ENCODE measurements around the gene HIGD1C.

The HIGD1C gene

DNA sequence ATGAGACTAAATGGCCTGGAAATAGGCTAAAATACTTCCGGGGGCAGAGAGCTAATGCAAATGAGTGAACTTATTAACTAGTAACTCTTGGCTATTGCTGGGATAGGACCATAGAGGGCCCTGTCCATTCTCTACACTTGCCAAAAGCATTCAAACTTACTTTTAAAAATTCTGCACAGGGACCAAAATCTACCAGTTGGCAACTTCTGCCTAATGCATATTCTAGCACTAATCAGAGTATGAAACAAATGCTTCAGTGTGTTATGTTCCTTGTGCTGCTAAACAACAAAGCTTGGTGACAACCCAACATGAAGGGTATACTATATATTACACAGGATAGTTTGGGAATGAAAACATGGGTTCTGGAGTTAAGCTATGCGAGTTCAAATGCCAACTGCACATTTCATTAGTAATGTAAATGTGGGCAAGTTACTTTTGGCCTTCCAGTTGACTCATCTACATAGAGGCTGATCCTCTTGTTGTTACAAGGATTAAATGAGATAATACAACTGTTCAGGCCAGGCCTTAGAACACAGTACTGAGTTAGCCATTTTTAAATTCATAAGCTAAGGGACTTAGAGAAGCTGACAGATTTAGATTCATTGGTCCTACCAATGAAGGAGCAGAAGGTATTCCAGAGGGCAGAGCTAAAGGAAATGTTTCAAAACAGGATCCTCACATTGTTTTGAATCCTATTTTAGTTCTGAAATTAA lies 32.4 kb downstream of the HIGD1C start:
- Mint-ChIP-seq H3K27ac (peak overlapping the region; percentile 15), H3K4me3 (no peak overlapping the region), H3K27me3 (ENCODE audit: low read depth) (no peaks in the 10 kb centered on the region), H3K36me3 (ENCODE audit: low read depth) (peaks cover 21% of the 10 kb centered on the region), H3K4me1 (ENCODE audit: low read depth) (peaks cover 5% of the 10 kb centered on the region), H3K9me3 (no peaks in the 10 kb centered on the region)
- DNase-seq (ENCODE audit: low spot score): no peak

DNA sequence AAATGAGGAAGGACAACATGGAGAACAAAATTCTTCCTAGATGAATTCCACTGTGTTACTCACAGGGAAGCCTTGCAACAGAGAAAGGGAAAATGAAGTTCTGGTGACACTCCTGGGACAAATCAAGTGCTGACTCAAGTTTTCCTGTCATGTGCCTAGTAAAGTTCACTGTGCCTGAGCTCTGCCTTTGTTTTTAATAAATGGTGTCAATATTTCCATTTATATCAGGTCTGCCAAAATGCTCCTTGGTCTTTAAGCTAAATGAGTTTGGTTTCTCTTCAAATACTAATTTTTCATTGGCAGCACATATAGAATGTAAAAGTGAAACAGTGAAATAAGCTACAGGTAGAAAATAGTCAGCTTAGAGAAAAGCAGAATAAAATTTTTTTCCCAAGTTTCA lies 33.0 kb downstream of the HIGD1C start:
- H3K4me1 Mint-ChIP-seq (ENCODE audit: low read depth): peaks cover 2% of the 10 kb centered on the region
- DNase-seq (ENCODE audit: low spot score): no peak
- no peak overlapping the region for H3K27ac Mint-ChIP-seq
- no peaks in the 10 kb centered on the region for H3K9me3 Mint-ChIP-seq
- peaks cover 23% of the 10 kb centered on the region for H3K36me3 Mint-ChIP-seq (ENCODE audit: low read depth)
- H3K27me3 Mint-ChIP-seq (ENCODE audit: low read depth): no peaks in the 10 kb centered on the region
- H3K4me3 Mint-ChIP-seq: no peak overlapping the region

DNA sequence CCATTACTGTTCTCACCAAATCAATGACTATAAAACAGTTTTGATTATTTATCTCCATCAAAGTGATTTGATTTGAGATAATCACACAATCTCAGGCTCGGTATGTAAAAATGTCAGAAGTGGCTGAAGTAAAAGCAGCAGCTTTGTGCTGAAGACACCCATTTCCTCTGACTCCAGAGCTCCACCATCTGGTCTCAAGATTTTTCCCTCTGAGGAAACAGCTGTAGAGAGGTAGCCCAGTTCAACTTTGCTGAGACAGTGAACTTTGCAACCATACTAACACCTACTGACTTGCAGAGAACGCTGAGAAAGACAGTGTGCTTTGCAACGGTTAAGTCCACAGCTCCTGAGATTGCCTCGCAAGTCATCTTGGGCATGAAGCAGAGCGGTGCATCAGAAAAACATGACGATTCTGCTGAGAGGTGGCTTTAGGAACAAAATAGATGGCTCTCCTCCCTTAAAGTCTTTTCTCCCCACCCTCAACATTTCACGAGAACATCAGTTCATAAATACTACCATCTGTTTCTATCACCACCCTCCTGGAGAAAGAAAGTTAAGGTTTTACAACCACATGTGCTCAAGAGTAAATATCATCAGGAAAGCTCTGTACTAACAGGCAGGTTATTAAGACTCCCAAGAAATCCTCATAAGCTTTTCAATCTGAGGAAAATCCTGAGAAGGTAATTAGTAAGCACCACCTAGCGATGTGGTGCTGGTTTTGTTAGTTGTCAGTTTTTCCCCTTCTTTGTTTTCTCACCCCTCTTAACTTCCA lies 34.8 kb downstream of the HIGD1C start:
- no peak overlapping the region for H3K27ac Mint-ChIP-seq
- peak; percentile 16 for DNase-seq (ENCODE audit: low spot score)
- peaks cover 34% of the 10 kb centered on the region for H3K36me3 Mint-ChIP-seq (ENCODE audit: low read depth)
- no peaks in the 10 kb centered on the region for H3K9me3 Mint-ChIP-seq
- peaks cover 6% of the 10 kb centered on the region for H3K4me1 Mint-ChIP-seq (ENCODE audit: low read depth)
- no peak overlapping the region for H3K4me3 Mint-ChIP-seq
- no peaks in the 10 kb centered on the region for H3K27me3 Mint-ChIP-seq (ENCODE audit: low read depth)

DNA sequence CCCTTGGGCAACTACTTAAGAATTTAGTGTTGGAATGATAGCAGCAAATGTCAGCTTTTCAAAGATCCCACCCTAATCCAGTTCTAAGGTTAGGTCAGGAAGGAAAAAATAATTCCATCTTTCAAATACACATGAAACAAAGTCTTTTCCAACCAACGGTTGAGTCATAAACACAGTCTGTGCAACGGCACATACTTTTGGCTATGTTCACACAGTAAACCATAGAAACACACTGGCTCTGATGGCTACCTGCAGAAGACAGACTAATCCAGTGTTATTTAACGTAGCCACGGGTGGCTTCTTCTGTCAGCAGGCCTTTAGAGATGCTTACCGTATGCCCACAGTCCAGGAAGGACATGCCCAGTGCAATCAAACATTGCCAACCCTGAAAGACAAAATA lies 35.7 kb downstream of the HIGD1C start:
- H3K27ac Mint-ChIP-seq: no peak overlapping the region
- no peak overlapping the region for H3K4me3 Mint-ChIP-seq
- H3K36me3 Mint-ChIP-seq (ENCODE audit: low read depth): peaks cover 39% of the 10 kb centered on the region
- no peaks in the 10 kb centered on the region for H3K27me3 Mint-ChIP-seq (ENCODE audit: low read depth)
- peaks cover 6% of the 10 kb centered on the region for H3K4me1 Mint-ChIP-seq (ENCODE audit: low read depth)
- no peak for DNase-seq (ENCODE audit: low spot score)
- no peaks in the 10 kb centered on the region for H3K9me3 Mint-ChIP-seq

DNA sequence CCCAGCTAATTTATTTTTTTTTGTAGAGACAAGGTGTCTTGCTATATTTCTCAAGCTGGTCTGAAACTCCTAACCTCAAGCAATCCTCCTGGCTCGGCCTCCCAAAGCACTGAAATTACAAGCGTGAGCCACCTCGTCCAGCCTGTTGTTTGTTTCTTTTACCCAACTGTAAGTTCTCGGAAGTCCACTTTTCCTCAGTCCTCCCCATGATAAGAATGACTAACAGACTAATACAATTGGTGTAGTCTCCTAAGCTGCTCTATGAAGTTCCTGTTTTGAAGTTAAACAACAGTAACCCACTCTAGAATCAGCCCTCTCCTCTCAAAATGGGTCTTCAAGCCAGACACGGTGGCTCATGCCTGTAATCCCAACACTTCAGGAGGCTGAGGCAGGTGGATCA lies 36.5 kb downstream of the HIGD1C start:
- no peak overlapping the region for H3K4me3 Mint-ChIP-seq
- H3K27ac Mint-ChIP-seq: no peak overlapping the region
- H3K4me1 Mint-ChIP-seq (ENCODE audit: low read depth): peaks cover 6% of the 10 kb centered on the region
- DNase-seq (ENCODE audit: low spot score): no peak
- no peaks in the 10 kb centered on the region for H3K9me3 Mint-ChIP-seq
- H3K27me3 Mint-ChIP-seq (ENCODE audit: low read depth): no peaks in the 10 kb centered on the region
- H3K36me3 Mint-ChIP-seq (ENCODE audit: low read depth): peaks cover 39% of the 10 kb centered on the region

DNA sequence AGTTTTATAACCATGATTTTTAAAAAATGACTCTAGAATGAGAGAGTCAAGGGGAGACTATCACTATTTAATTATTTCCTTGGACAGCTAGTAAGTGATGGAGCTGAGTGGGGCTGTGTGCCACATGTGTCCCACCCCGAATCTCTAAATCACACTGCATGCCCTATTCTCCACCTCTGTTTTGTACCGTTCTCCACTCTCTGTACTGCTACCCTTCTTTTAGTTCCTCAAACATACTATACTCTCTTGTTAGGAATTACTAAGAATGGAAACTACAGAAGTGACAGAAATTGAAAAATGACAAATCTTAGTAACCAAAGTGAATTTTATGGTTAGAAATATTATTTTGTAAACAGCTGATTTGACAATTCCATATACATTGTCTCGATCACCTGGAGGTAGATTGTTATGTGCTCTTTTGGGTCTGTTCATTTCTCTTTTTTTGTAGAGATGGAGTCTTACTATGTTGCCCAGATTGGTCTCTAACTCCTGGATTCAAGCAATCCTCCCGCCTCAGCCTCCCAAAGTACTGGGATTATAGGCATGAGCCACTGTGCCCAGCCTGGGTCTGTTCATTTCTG lies 37.9 kb downstream of the HIGD1C start:
- Mint-ChIP-seq H3K36me3 (ENCODE audit: low read depth) (peaks cover 45% of the 10 kb centered on the region), H3K27ac (no peak overlapping the region), H3K27me3 (ENCODE audit: low read depth) (no peaks in the 10 kb centered on the region), H3K4me1 (ENCODE audit: low read depth) (peaks cover 6% of the 10 kb centered on the region), H3K4me3 (no peak overlapping the region), H3K9me3 (no peaks in the 10 kb centered on the region)
- no peak for DNase-seq (ENCODE audit: low spot score)

DNA sequence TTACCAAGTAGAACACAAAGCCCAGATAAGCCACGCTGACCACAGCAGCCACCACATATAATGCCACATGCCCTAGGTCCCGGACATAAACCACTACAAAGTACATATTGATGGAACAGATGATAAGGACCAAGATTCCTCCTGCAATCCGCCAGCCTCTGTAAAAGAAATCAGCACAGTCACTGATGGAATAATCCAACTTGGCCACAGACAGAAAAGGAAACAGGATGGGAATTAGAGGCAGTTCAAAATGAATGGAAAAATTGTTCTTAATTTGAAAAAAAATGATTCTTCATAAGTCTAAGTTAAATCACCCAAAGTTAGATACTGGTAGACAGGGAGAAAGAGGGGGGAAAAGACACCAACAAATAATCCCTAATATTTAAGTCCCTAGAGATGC lies 38.4 kb downstream of the HIGD1C start:
- Mint-ChIP-seq H3K4me3 (no peak overlapping the region), H3K9me3 (no peaks in the 10 kb centered on the region), H3K36me3 (ENCODE audit: low read depth) (peaks cover 50% of the 10 kb centered on the region), H3K27ac (no peak overlapping the region), H3K4me1 (ENCODE audit: low read depth) (peaks cover 6% of the 10 kb centered on the region), H3K27me3 (ENCODE audit: low read depth) (no peaks in the 10 kb centered on the region)
- no peak for DNase-seq (ENCODE audit: low spot score)

DNA sequence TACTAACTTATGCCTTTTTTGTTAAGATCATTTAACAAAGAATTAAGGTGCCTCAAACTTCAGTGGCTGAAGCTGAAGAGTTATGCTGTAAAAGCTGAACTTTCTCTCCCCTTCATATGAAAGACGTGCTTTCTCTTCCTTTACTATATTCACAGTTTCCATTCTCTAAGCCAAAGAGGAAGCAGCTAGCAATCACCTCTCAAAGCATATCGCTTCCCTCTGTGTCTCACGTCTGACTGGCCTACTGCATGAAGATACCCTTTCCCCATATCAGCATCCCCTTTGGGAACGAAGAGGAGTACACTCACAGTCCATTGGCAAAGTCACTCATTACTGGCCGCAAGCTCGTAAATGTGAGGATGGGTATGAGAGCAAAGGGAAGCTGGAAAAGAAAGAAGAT lies 38.9 kb downstream of the HIGD1C start:
- no peaks in the 10 kb centered on the region for H3K9me3 Mint-ChIP-seq
- peak overlapping the region; percentile 27 for H3K27ac Mint-ChIP-seq
- peaks cover 52% of the 10 kb centered on the region for H3K36me3 Mint-ChIP-seq (ENCODE audit: low read depth)
- H3K4me1 Mint-ChIP-seq (ENCODE audit: low read depth): peaks cover 6% of the 10 kb centered on the region
- H3K4me3 Mint-ChIP-seq: no peak overlapping the region
- H3K27me3 Mint-ChIP-seq (ENCODE audit: low read depth): no peaks in the 10 kb centered on the region
- DNase-seq (ENCODE audit: low spot score): no peak

DNA sequence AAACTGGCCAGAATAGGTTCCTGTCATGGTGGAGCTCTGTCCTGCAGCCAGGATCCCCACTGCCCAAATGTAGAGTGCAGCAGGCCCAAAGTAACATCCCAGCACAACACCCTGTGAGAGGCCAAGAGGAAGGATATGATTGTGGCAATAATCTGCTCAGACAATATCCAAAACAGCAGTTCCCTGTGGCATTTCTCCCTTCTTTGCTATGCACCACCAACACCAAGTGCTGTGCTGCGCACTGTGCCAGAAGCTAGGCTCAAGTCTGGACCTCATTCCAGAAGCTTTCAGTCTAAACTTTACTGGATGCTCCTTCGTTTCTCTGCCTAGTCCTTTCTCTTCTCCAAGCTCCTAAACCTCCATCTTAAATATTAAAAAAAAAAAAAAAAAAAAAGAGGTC lies 40.5 kb downstream of the HIGD1C start:
- peaks cover 6% of the 10 kb centered on the region for H3K4me1 Mint-ChIP-seq (ENCODE audit: low read depth)
- DNase-seq (ENCODE audit: low spot score): no peak
- no peak overlapping the region for H3K27ac Mint-ChIP-seq
- H3K27me3 Mint-ChIP-seq (ENCODE audit: low read depth): no peaks in the 10 kb centered on the region
- no peaks in the 10 kb centered on the region for H3K9me3 Mint-ChIP-seq
- H3K4me3 Mint-ChIP-seq: no peak overlapping the region
- H3K36me3 Mint-ChIP-seq (ENCODE audit: low read depth): peaks cover 58% of the 10 kb centered on the region

DNA sequence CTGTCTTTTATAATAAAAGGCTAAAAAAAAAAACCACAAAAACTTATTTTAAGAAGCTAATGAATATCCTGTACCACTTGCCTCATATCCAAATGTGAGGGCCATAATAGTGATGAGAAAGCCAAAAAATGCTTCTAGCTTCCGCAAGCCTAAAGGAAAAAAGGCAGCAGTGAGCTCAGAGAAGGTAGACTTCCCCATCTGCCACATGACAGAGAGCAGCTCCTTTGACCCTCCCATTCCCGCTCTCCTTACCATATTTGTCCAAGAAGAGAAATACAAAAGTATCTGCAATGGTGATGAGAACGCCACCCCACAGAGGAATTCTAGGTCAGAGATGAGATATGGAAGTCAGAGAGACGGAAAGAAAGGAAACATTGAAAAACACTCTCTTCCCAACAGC lies 46.7 kb downstream of the HIGD1C start:
- Mint-ChIP-seq H3K36me3 (ENCODE audit: low read depth) (peaks cover 46% of the 10 kb centered on the region), H3K9me3 (no peaks in the 10 kb centered on the region), H3K27ac (peak overlapping the region; percentile 10), H3K4me1 (ENCODE audit: low read depth) (no peaks in the 10 kb centered on the region), H3K27me3 (ENCODE audit: low read depth) (no peaks in the 10 kb centered on the region), H3K4me3 (no peak overlapping the region)
- DNase-seq (ENCODE audit: low spot score): no peak

DNA sequence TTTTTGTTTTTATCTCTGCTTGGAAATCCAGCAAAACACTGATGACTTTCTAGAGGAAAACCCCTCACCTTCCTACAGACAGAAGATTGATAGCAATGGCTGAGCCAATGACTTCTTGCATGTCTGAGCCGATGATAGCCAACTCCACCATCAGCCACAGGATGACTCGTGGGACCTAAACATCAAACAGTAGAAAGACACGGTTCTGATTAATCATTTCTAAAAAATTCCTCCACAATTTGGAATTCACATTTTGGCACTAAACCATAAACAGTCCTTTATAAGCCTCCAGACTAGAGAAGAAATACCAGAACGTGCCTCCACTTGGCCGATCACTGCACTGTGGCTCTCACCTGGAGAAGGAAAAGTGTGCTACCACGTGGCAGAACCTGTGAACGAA lies 47.9 kb downstream of the HIGD1C start:
- Mint-ChIP-seq H3K27me3 (ENCODE audit: low read depth) (no peaks in the 10 kb centered on the region), H3K4me1 (ENCODE audit: low read depth) (no peaks in the 10 kb centered on the region), H3K4me3 (no peak overlapping the region), H3K27ac (no peak overlapping the region), H3K36me3 (ENCODE audit: low read depth) (peaks cover 45% of the 10 kb centered on the region), H3K9me3 (no peaks in the 10 kb centered on the region)
- no peak for DNase-seq (ENCODE audit: low spot score)

DNA sequence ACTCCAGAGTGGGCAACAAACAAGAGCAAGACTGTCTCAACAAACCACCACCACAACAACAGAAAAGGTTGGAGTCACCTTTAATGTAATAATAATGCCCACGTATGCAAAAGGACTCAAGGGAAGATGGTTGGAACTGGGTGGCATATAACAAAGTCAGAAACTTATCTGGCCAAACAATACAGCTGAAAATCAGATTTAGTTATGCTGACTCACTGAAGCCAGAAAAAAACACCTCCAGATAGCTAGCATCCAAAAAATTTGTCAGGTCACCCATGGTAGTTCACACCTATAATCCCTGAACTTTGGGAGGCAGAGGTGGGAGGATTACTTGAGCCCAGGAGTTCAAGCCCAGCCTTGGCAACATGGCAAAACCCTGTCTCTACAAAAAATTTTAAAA lies 49.5 kb downstream of the HIGD1C start:
- no peaks in the 10 kb centered on the region for H3K9me3 Mint-ChIP-seq
- H3K4me1 Mint-ChIP-seq (ENCODE audit: low read depth): no peaks in the 10 kb centered on the region
- no peak overlapping the region for H3K27ac Mint-ChIP-seq
- no peak for DNase-seq (ENCODE audit: low spot score)
- no peak overlapping the region for H3K4me3 Mint-ChIP-seq
- H3K27me3 Mint-ChIP-seq (ENCODE audit: low read depth): no peaks in the 10 kb centered on the region
- peaks cover 41% of the 10 kb centered on the region for H3K36me3 Mint-ChIP-seq (ENCODE audit: low read depth)

DNA sequence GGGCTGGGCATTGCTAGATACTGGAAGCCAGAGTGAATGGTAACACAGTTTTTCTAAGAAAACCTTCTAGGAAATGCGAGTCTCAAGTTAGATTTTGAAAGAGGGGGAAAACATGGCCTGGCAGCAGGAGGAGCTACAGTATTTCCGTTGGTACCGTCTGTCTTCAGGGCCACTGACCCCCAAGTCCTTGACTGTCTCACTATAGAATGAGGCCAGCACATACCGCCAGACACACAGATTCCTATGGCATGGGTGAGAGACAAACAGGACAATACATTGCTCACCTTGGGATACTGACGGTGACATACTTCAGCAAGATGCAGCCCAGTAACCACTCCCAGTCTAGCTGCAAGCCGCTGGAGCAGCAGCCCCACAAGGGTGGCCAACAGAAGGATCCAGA lies 52.2 kb downstream of the HIGD1C start:
- Mint-ChIP-seq H3K27ac (no peak overlapping the region), H3K9me3 (no peaks in the 10 kb centered on the region)

DNA sequence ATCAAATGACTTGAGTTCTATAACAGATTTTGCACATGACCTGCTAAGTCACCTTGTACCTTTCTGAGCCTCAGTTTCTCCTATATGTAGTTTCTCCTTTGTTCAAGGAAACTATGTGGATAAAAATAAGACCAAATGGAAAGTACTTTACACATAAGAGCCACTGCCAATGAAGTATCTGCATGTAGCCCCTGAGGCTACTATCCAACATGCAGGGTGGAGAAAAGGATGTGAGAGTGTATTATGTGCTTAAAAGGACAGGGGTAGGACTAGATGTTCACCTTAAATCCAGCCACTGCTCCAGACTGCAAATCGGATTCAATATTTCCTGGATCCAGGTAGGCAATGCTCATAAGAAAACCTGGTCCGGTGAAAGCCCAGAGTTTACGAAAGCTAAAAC lies 52.7 kb downstream of the HIGD1C start:
- DNase-seq (ENCODE audit: low spot score): no peak
- Mint-ChIP-seq H3K4me1 (ENCODE audit: low read depth) (peaks cover 8% of the 10 kb centered on the region), H3K4me3 (no peak overlapping the region), H3K27me3 (ENCODE audit: low read depth) (no peaks in the 10 kb centered on the region), H3K9me3 (no peaks in the 10 kb centered on the region), H3K27ac (no peak overlapping the region), H3K36me3 (ENCODE audit: low read depth) (peaks cover 41% of the 10 kb centered on the region)

More for the DNA sequence above, 52.2 kb downstream of the HIGD1C start:
- Mint-ChIP-seq H3K4me3 (no peak overlapping the region), H3K4me1 (ENCODE audit: low read depth) (peaks cover 8% of the 10 kb centered on the region), H3K27me3 (ENCODE audit: low read depth) (no peaks in the 10 kb centered on the region), H3K36me3 (ENCODE audit: low read depth) (peaks cover 42% of the 10 kb centered on the region)
- DNase-seq (ENCODE audit: low spot score): no peak
